ENCODE results near the gene ZNF45.
"Not testable (repeated sequence)": the region's sequence is repeated elsewhere in the genome, so short reads cannot be mapped to it uniquely, and the experiment has no call there.

Gene ZNF45

GRCh38 chr19:43910884-43911283 lies 24.2 kb downstream of the ZNF45 start:
- no peak for DNase-seq (ENCODE audit: low read depth)

- no peak for DNase-seq (ENCODE audit: low read depth)
Measured at GRCh38 chr19:43908659-43909058, 26.4 kb downstream of the ZNF45 start.

- no peak for DNase-seq (ENCODE audit: low read depth)
Measured at GRCh38 chr19:43906774-43907173, 28.3 kb downstream of the ZNF45 start.

DNA sequence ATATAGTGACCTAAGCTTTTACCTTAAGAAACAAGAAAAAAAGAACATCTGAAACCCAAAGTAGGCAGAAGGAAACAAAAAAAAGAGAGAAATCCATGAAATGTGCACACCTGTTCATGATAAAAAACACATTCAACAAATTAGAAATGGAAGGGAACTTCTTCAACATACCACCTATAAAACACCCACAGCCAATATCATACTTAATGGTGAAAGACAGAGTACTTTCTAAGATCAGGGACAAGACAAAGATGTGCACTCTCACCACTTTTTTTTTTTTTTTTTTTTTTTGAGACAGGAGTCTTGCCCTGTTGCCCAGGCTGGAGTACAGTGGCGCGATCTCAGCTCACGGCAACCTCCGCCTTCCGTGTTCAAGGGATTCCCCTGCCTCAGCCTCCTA lies 29.2 kb downstream of the ZNF45 start:
- DNase-seq (ENCODE audit: low read depth): no peak

DNA sequence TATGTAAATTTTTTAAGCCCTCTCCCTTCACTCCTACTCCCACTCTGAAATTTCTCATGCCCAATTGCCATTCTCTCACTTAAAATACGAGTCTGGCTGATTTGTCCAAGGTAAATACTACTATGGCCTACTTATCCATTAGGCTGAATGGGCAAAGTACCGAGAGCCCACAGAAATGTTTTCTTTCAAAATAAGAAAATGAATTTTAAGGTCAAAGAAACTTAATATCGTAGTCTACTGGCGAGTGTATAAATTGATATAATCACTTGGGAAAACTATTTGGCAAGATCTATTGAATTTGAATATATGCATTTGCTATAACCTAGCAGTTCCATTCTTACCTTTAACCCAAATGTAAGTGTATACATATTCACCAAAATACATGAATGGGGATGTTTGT lies 32.7 kb downstream of the ZNF45 start:
- no peak for DNase-seq (ENCODE audit: low read depth)

GRCh38 chr19:43901395-43902390 lies 33.4 kb downstream of the ZNF45 start:
- DNase-seq (ENCODE audit: low read depth): peak; percentile 52

DNA sequence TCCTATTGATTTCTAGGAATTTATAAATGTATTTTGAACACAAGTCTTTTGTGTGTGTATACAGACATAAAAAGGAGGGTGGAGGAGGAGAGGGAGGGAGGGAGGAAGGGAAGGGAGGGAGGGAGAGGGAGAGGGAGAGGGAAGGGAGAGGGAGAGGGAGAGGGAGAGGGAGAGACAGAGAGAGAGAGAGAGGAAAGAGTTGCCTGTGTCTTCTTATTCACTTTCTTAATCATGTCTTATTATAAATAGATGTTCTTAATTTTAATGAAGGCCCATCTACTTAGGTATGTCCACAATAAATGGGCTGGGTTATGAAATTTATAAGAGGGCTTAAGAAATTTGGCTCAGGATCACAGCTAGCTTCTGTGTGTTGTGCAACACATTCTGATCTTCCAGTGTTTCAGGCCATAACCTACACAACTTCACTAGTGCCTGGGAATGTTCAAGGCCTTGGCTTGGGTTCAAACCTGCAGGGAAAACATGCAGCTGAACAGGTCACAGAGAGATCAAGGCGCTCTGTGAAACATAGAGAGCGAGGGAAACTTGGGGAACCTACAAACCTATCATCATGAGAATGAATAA lies 39.3 kb downstream of the ZNF45 start:
- no peak for DNase-seq (ENCODE audit: low read depth)

GRCh38 chr19:43883864-43884263 lies 51.2 kb downstream of the ZNF45 start, which contains the start of gene ZNF404:
Gene ZNF404, minus strand, starts transcription at chr19:43883964.
- DNase-seq (ENCODE audit: low read depth): no peak

DNA sequence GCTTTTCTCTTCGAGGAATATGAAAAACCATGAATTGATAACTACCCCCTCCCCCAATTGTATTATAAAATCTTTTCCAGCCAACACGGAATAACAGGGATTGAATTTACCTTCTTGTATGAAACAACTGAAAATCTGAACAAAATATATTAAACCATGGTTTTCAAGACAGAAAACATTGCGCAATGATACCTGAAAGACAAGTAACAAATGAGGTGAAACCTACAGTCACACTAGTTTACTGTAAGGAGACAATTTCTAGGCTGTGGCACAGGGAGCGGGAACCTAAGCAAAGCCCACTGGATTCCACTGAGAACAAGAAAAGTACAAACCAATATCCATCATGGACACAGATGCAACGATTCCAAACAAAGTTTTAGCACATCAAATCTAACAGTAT lies 54.6 kb downstream of the ZNF45 start:
- no peak for DNase-seq (ENCODE audit: low read depth)

DNA sequence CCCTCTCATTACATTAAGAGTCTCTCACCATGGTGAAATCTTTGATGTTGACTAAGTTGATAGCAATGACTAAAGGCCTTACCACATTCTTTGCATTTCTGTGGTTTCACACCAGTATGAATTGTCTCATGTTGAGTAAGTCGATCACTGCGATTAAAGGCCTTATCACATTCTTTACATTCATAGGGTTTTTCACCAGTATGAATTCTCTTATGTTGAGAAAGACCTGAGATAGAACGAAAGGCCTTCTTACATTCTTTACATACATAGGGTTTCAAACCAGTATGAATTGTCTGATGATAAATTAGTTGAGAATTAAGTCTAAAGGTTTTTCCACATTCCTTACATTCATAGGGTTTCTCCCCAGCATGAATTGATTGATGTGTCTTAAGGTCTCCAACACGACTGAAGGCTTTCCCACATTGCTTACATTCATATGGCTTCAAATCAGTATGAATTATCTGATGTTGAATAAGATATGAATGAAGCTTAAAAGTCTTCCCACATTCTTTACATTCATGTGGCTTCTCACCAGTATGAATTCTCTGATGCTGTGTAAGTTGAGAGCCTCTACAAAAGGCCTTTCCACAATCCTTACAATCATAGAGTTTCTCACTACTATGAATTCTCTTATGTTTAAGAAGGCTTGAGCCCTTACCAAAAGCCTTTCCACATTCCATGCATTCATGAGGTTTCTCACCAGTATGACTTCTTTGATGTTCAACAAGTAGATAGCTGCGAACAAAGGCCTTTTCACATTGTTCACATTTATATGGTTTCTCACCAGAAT lies 62.3 kb downstream of the ZNF45 start:
- DNase-seq (ENCODE audit: low read depth): no peak

DNA sequence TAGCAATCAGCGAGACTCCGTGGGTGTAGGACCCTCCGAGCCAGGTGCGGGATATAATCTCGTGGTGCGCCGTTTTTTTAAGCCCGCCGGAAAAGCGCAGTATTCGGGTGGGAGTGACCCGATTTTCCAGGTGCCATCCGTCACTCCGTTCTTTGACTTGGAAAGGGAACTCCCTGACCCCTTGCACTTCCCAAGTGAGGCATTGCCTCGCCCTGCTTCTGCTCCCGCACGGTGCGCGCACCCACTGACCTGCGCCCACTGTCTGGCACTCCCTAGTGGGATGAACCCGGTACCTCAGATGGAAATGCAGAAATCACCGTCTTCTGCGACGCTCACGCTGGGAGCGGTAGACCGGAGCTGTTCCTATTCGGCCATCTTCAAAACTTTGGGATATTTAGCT lies 68.2 kb downstream of the ZNF45 start:
- DNase-seq (ENCODE audit: low read depth): not testable (repeated sequence)

All from stimulated activated CD4-positive, alpha-beta T cell treated with anti-CD3 and anti-CD28 coated beads, Interleukin-2, amount 100 ng/mL, for 4 hours (primary cell).